Kidney epithelial cell (primary cell): ENCODE results near the gene EPB41L4B. TPM values are rescaled to one million over a fixed set of nuclear protein-coding genes. Genes with fewer than 3 reads are reported as not detected.

ENCODE experiments used
- DNase-seq: peaks from one replicate; pipeline ENCODE4 v3.0.0-alpha.2; 2010; ENCODE audit warnings: low read depth
- H3K27me3 ChIP-seq: 2 replicates; pipeline ENCODE4 v1.6.0; 2011; ENCODE audit warnings: low read length; ENCODE audit not compliant: control insufficient read depth, insufficient read depth
- H3K36me3 ChIP-seq: 2 replicates; pipeline ENCODE4 v1.5.1; 2011; ENCODE audit warnings: low read length; ENCODE audit not compliant: control insufficient read depth, insufficient read depth
- H3K4me3 ChIP-seq: 2 replicates; pipeline ENCODE4 v1.5.1; 2011; ENCODE audit warnings: low read depth, mild to moderate bottlenecking, control low read depth, low read length
- total RNA-seq: library from RNA; depleted of rRNA; stranded (reverse); fragments of >200 nt; gene quantifications from 2 replicates; pipeline ENCODE4 v1.2.3, GENCODE V29; 2015
- TF ChIP-seq, protein P1 (sequence below): IDR thresholded peaks from 2 replicates; pipeline ENCODE4 v1.5.1; 2011; ENCODE audit warnings: mild to moderate bottlenecking, moderate library complexity, low read length, control low read depth, inconsistent platforms; ENCODE audit not compliant: insufficient read depth, poor library complexity, severe bottlenecking

Gene EPB41L4B
- total RNA-seq, 1 donor from 2014 or later: 11.0 TPM

DNA sequence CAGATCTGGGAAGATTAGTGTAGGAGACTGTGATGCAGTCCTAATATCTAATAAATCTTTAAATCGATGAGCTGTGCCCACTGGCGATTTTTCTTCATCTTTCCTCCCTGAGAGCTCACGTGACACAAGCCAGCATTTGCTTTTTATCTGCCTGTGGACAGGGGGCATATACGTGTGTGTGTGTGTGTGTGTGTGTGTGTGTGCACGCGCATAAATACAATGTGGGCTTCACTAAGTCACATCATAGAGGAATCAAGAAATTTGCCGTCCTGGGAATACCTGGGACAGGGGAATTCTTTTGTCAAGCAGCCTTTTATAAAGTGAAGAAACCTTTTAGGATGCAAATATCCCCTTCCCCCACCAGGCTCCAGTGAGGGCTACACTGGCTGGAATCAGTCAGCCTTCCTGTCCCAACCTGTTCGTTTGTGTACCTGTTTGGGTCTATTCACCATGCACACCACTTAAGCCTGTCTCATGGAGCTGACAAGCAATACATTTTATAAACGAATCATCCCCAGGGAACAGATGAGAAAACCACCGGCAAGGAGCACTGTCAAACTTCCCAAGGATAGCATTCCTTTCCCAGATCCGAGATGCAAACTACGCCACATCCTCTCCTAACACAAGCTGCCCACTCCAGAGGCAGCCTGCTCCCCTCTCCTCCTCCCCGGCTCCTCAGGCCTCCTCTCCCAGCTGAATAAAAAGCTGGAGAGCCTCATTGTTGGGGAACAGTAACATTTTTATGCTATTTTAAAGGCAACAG lies 2.7 kb downstream of the EPB41L4B start:
- peaks cover 8% of the 10 kb centered on the region for H3K27me3 ChIP-seq
- no peak for DNase-seq
- no peaks in the 10 kb centered on the region for H3K36me3 ChIP-seq
- no peak overlapping the region for H3K4me3 ChIP-seq
- TF ChIP-seq, protein P1, sequence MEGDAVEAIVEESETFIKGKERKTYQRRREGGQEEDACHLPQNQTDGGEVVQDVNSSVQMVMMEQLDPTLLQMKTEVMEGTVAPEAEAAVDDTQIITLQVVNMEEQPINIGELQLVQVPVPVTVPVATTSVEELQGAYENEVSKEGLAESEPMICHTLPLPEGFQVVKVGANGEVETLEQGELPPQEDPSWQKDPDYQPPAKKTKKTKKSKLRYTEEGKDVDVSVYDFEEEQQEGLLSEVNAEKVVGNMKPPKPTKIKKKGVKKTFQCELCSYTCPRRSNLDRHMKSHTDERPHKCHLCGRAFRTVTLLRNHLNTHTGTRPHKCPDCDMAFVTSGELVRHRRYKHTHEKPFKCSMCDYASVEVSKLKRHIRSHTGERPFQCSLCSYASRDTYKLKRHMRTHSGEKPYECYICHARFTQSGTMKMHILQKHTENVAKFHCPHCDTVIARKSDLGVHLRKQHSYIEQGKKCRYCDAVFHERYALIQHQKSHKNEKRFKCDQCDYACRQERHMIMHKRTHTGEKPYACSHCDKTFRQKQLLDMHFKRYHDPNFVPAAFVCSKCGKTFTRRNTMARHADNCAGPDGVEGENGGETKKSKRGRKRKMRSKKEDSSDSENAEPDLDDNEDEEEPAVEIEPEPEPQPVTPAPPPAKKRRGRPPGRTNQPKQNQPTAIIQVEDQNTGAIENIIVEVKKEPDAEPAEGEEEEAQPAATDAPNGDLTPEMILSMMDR: no peak

DNA sequence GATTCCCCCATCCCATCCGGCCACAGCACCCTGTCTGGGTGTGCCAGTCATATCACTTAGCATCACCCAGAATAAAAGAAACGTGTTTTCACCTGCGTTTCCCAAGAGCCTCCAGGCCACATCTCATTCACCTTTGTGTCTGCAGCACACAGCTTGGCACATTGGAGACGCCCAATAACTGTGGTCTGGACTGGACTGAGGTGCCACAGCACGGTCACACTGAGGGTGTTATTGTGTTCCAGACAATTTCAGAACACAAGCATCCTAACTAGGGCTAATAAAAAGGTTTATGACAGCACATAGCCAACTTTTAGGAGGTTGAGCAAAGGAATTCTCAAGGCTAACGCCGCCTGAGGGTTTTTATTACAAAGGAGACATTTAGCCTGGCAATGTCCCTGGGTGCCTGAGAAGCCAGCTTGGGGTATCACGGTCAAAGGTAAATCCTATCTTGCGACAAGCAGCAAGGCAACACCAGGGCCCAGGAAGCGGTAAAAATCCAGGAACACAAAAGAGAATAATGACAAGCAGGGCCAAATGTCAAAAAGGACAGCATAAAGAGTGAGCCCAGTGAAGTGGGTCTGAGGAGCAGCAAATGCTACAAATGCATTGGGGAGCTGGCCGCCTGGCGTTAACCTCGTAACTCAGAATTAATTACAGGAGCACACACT lies 3.4 kb downstream of the EPB41L4B start:
- no peak for DNase-seq
- peaks cover 8% of the 10 kb centered on the region for H3K27me3 ChIP-seq

DNA sequence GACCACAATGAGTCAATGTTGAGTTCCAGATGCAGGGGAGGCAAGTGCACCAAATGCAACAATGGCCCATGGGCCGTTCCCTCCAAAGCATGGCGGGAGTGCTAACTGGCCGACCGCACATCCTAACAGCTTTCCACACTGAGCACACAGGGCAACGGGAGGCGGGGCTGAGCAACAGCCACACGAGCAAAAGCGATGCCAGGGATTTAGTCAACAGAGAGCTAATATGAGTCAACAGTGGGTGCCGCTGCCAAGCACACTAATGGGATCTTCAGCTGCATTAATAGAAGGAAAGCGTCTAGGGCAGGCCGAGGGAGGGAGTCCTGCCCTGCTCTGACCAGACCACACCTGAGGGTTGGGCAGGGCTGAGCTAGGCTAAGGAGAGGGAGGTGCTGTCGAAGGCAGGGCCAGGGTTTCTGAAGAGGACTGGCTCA lies 4.6 kb downstream of the EPB41L4B start:
- TF ChIP-seq, protein P1: no peak

More for the DNA sequence above, 3.4 kb downstream of the EPB41L4B start:
- no peaks in the 10 kb centered on the region for H3K36me3 ChIP-seq
- TF ChIP-seq, protein P1: no peak
- H3K4me3 ChIP-seq: no peak overlapping the region

DNA sequence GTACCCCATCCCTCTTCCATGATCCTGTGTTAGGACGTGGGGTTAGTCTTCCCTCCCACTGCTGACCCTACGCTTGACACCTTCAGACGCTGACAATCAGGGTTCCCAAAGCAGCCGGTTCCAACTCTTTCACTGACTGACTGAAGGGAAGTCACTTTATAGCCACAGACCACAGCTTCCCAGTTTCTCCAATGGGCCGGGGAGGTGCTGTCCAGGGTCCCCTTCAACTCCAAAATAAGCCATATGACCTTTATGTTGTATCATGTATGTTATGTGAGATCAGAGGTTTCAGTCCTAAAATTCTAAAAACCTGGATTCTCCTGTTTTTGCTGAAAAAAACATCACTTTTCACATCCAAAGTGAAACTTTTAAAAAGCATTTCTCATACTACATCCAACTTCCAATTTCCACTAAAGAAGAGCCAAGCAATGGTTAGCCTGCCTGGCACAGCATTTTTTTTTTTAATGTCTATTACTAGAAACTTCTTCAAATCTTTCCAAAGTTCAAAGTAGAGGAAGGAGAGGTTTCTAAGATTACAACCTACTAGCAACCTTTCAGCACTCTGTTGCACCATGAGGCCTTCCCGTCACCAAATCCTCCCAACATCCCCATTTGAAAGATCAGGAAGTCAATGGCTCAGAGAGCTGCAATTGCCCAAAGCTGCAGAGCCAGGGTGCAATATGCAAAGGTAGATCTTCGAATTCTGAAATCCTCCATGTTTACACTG lies 5.2 kb downstream of the EPB41L4B start:
- H3K36me3 ChIP-seq: no peaks in the 10 kb centered on the region
- no peak for DNase-seq
- TF ChIP-seq, protein P1: no peak
- H3K4me3 ChIP-seq: no peak overlapping the region
- peaks cover 8% of the 10 kb centered on the region for H3K27me3 ChIP-seq

More for the DNA sequence above, 4.6 kb downstream of the EPB41L4B start:
- no peak overlapping the region for H3K4me3 ChIP-seq
- peaks cover 8% of the 10 kb centered on the region for H3K27me3 ChIP-seq
- H3K36me3 ChIP-seq: no peaks in the 10 kb centered on the region
- DNase-seq: no peak

DNA sequence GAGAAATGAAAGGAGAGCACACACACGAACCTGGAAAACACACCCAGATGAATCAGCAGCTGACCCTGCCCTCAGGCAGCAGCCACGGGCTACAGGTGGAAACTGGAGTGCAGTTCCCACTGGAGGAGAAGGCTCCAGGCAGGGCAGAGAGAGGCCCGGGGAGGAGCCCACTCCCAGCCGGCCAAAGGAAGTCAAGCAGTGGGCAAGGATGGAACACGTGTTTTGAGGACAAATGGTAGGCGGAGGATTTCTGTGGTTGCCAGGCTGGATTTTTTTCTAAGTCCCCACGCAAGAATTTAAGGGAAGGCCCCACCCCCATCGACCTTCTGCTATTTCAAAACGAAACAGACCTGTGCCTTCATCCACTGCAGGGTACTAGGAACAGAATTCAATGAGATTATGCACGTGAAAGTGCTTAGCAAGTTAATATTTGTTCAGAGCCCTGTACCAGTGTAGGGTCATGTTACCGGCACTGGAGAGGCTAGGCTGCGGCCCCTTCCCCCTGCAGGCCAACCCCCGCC lies 6.8 kb downstream of the EPB41L4B start:
- no peak for DNase-seq
- Histone ChIP-seq H3K4me3 (no peak overlapping the region), H3K27me3 (no peaks in the 10 kb centered on the region), H3K36me3 (no peaks in the 10 kb centered on the region)
- TF ChIP-seq, protein P1: no peak
